Measurements from ENCODE around the gene JAZF1. TPM values are rescaled to one million over a fixed set of nuclear protein-coding genes. Genes with fewer than 3 reads are reported as not detected.

Gene JAZF1
- total RNA-seq, 3 donors from 2014 or later: 8.6 to 27.4 (median 10.5) TPM

DNA sequence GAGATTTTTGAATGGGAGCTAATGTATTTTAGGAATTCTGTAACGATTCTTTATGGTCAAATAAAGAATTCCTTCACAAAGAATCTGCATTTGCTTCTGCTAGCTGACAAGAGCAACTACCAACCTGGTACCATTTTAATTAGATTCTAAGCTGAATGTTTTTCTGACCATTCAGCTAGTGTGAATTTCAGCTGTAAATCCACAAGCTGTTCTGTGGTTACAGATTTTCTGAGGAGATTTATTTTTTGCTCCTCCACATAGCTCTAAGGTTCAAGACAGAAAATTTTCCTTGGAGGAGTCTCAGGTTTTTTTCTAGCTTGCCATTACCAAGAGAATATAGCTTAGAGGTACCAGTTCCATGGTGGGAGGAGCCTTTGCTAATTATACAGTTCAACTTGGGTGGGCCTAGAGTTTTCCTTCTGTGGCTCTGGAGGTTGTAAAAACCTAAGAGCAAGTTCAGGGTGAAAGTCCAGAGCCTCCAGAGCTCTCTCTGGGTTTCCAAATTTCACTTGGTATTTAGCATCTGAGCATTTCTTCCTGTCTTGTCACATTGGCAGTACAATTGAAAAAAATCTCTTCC is 120.1 kb downstream of the JAZF1 start:
- H3K36me3 ChIP-seq: no peaks in the 10 kb centered on the region
- no peak overlapping the region for H3K4me3 ChIP-seq
- no peak for TF ChIP-seq CTCF (IDR thresholded peaks at IDR 0.05)
- no peak for TF ChIP-seq POLR2A (IDR thresholded peaks at IDR 0.05)
- no peak for TF ChIP-seq POLR2AphosphoS5 (IDR thresholded peaks at IDR 0.05)
- no peak overlapping the region for H3K27ac ChIP-seq
- DNase-seq (ENCODE audit: low spot score in 2 of 2): no peak
- no peaks in the 10 kb centered on the region for H3K9me3 ChIP-seq
- H3K4me1 ChIP-seq: peaks cover 0 to 13% of the 10 kb centered on the region in 2 donors
- H3K27me3 ChIP-seq: no peaks in the 10 kb centered on the region
- intact Hi-C loops (cut with DNase I; ENCODE audit: low total_unique reads): no loop called here

GRCh38 chr7:28055161-28055544 is 125.4 kb downstream of the JAZF1 start:
- Histone ChIP-seq H3K36me3 (no peaks in the 10 kb centered on the region), H3K9me3 (no peaks in the 10 kb centered on the region), H3K27ac (no peak overlapping the region), H3K27me3 (no peaks in the 10 kb centered on the region), H3K4me1 (no peaks in the 10 kb centered on the region), H3K4me3 (no peak overlapping the region)
- no peak for DNase-seq (ENCODE audit: low spot score in 2 of 2)
- TF ChIP-seq CTCF (IDR thresholded peaks at IDR 0.05) (no peak), POLR2AphosphoS5 (IDR thresholded peaks at IDR 0.05) (no peak), POLR2A (IDR thresholded peaks at IDR 0.05) (no peak)
- intact Hi-C loops (cut with DNase I; ENCODE audit: low total_unique reads): no loop called here

- intact Hi-C loops (cut with DNase I; ENCODE audit: low total_unique reads): no loop called here
- no peak overlapping the region for H3K27ac ChIP-seq
- H3K27me3 ChIP-seq: no peaks in the 10 kb centered on the region
- no peaks in the 10 kb centered on the region for H3K36me3 ChIP-seq
- H3K4me1 ChIP-seq: no peaks in the 10 kb centered on the region
- TF ChIP-seq CTCF (IDR thresholded peaks at IDR 0.05) (no peak), POLR2A (IDR thresholded peaks at IDR 0.05) (no peak), POLR2AphosphoS5 (IDR thresholded peaks at IDR 0.05) (no peak)
- no peaks in the 10 kb centered on the region for H3K9me3 ChIP-seq
- no peak for DNase-seq (ENCODE audit: low spot score in 2 of 2)
- H3K4me3 ChIP-seq: no peak overlapping the region
Measured at GRCh38 chr7:28054531-28055160, 125.9 kb downstream of the JAZF1 start.

- intact Hi-C loops (cut with DNase I; ENCODE audit: low total_unique reads): no loop called here
- no peaks in the 10 kb centered on the region for H3K4me1 ChIP-seq
- TF ChIP-seq POLR2AphosphoS5 (IDR thresholded peaks at IDR 0.05) (no peak), CTCF (IDR thresholded peaks at IDR 0.05) (no peak), POLR2A (IDR thresholded peaks at IDR 0.05) (no peak)
- no peak overlapping the region for H3K4me3 ChIP-seq
- H3K27me3 ChIP-seq: no peaks in the 10 kb centered on the region
- DNase-seq (ENCODE audit: low spot score in 2 of 2): no peak
- H3K36me3 ChIP-seq: no peaks in the 10 kb centered on the region
- H3K27ac ChIP-seq: no peak overlapping the region
- H3K9me3 ChIP-seq: no peaks in the 10 kb centered on the region
Measured at GRCh38 chr7:28052933-28053332, 127.7 kb downstream of the JAZF1 start.

GRCh38 chr7:28048694-28049093 is 131.9 kb downstream of the JAZF1 start:
- H3K27ac ChIP-seq: no peak overlapping the region
- H3K9me3 ChIP-seq: no peaks in the 10 kb centered on the region
- H3K4me3 ChIP-seq: no peak overlapping the region
- intact Hi-C loops (cut with DNase I; ENCODE audit: low total_unique reads): no loop called here
- no peak for DNase-seq (ENCODE audit: low spot score in 2 of 2)
- no peaks in the 10 kb centered on the region for H3K27me3 ChIP-seq
- no peaks in the 10 kb centered on the region for H3K4me1 ChIP-seq
- TF ChIP-seq POLR2AphosphoS5 (IDR thresholded peaks at IDR 0.05) (no peak), POLR2A (IDR thresholded peaks at IDR 0.05) (no peak), CTCF (IDR thresholded peaks at IDR 0.05) (no peak)
- no peaks in the 10 kb centered on the region for H3K36me3 ChIP-seq

Data from breast epithelium (tissue), 4 donors.